Dedifferentiated amniotic fluid mesenchymal stem cell (primary cell): ENCODE data around the gene C1GALT1.

ENCODE experiments used
- DNase-seq: peaks from one replicate; pipeline ENCODE4 v3.0.0-alpha.2; 2016; ENCODE audit errors: extremely low spot score

C1GALT1 gene

GRCh38 chr7:7272294-7272693 is 90.0 kb downstream of the C1GALT1 start:
- peak; percentile 88 for DNase-seq

DNA sequence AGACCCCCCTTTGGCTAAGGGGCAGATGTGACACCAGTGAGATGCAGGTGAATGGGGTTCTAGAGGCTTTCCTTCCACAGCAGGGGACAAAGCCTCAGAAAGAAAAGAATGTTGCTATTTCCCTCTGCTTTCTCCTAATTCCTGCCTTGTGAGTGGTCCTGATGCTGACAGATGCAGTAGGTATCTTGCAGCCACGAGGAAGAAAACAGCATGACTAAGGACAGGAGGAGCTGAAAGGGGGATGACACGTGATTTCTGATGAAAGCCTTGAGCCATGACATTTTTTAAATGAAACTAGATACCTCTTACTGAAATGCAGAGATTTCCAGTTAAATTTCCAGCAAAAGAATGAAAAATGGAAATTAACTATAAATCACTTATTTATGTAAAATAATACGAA is 92.4 kb downstream of the C1GALT1 start:
- peak; percentile 81 for DNase-seq

DNA sequence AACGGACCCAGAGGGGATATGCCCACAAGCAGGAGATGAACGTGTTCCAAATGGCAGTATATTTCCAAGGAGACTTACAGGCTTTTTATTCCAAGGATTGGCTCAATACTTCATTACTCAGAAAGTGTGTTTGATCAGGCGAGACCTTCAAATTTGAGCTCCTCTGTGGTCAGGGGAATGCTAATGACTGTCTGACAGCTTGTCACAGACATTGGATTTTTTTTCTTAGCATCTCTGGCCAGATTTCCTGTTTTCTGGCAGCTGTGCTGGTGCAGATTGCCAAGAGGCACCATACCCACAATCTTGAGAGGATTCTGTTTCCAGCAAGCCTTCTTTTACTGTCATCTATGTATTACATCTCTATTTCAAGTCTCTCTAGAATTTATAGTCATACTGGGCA is 93.8 kb downstream of the C1GALT1 start:
- DNase-seq: peak; percentile 26

GRCh38 chr7:7290429-7291122 is 108.2 kb downstream of the C1GALT1 start:
- DNase-seq: no peak

GRCh38 chr7:7292085-7292484 is 109.7 kb downstream of the C1GALT1 start:
- DNase-seq: no peak

DNA sequence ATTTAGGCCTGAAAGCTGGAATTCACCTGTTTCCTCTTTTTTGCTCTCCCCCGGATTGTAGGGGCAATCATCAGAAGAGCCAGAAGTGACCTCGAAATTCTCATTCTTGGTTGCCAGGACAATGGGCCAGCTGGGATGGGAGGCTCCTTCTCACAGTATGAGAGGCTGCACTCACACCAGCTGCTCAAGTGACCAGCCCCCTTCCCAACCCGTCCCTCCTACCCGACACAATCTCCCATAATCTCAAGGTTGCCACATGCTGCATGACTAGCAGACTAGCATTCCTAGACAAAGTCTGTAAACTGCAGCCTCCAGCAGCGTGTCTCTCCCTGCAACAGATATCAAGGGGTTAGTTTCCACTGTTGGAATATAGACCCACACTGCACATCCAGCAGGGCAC is 110.3 kb downstream of the C1GALT1 start:
- DNase-seq: no peak

DNA sequence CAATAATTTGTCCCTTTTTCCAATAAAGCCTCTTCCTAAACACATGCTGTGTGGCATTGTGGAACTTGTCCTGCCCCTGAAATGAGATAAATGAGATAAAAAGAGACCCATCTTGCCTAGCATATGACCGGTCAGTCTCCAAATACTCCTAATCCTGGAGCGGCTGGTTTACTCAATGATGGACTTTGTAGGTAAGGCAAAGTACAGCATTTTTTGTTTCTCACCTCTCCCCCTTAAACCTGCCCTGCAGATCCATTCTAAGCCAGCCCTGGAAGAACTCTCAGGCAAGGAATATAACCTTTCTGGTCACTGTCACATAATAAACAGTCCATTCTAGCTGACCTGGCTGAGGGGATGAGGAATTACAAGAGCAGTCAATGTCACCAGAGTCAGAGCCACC is 110.7 kb downstream of the C1GALT1 start:
- DNase-seq: no peak

DNA sequence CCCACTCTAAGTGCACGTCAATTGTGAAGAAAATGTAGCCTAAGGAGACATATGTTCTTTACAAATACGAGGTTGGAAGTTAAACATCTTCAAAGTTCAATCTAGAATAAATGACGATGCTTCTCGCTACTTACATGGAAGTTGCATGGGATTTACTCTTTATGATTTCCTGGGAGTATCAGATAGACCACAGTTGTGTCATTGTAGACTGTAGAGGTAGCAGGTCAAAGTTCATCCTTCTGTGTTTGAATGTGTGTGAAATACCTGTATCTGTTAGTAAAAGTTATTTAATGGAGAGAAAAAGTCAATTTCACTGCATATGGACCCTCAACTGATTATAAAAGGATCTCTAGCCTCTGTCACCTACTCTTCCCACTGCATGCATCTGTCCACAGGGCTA is 112.6 kb downstream of the C1GALT1 start:
- no peak for DNase-seq
